DMS53 (cell line): Measurements from ENCODE around the gene FAM240A.

Experiments used
- DNase-seq: peaks from one replicate; lab custom pipeline; 2025; lab: John Stamatoyannopoulos, UW

Gene FAM240A

DNA sequence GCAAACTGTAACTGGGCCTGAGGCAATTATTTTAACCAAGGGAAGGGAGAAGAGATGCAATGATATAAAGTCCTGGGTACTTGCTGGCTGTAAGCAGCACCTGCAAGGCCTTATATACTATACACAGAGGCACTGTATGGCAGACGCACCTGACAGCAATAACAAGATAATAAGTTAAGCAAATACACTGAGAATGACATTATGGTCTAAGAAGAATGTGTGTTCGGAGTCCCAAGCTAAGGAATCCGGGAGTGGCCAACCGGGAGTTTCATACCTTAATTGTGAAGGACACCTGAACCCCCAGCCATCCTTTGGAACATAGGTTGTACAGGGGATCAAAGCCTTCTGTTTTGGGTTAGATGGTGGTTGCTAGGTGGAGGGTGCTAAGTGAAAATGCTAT lies 13.7 kb downstream of the FAM240A start:
- DNase-seq, result no peak

- no peak for DNase-seq
Observed at GRCh38 chr3:46627078-46627477, 14.8 kb downstream of the FAM240A start.

DNA sequence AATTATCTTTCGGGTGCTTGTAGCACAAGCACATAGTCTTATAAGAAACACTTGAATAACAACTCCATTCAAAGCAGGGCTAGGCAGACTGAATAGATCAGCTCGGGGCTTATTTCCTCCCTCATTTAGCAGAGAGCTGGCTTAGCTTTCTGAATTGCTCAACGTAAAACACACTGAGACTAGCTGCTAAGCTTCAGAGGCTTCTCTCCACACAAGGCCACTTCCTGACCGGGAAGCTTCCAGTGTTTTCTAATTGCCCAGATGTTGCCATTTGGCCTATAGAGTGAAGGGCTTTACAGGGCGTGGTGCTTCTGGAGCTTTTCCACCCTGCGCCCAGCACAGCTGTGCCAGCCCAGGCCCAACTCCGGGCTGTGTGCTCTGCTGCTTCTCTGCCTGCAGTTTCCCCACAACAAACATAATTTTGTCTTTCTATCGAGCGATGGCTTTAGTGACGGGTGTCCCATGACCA lies 16.6 kb downstream of the FAM240A start:
- no peak for DNase-seq

DNA sequence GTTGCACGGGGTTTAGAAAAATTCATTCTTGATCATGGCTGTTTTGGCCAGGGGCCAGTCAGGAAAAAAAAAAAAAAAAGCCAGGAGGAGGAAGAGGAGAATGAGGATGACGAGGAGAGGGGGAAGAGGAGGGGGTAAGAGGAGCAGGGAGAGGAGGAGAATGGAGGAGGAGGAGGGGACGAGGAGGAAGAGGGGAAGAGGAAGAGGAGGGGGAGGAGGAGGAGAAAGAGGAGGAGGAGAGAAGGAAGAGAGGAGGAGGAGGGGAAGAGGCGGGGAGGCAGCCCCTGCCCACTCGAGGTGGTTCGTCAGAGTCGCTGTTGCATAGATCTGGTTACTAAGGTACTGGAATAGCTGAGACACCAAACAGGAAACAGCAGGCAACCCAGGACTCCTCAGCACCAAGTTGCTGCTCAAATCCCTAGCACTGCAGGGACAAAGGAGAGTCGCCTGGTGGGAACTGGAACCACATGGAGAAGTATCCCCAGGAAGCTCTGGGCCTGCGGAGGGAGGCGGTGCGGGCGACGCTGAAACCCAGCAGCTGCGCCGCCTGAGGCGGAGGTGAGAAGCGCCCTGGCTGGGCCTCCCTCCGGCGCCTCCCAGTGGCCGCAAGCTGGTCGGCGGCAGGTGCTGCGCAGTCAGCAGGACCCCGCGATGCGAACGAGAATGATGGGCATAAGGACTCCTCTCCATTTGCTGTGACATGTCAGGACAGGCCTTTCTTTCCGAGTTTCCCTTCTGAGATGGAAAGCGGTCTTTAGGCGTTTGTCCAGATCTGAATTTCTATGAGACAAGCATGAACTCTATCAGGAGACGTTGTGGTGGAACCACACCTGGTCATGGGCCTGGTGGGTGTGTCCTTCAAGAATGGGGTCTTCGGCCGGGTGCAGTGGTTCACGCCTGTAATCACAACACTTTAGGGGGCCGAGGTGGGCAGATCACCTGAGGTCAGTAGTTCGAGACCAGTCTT lies 17.5 kb downstream of the FAM240A start:
- DNase-seq, result peak; percentile 84

DNA sequence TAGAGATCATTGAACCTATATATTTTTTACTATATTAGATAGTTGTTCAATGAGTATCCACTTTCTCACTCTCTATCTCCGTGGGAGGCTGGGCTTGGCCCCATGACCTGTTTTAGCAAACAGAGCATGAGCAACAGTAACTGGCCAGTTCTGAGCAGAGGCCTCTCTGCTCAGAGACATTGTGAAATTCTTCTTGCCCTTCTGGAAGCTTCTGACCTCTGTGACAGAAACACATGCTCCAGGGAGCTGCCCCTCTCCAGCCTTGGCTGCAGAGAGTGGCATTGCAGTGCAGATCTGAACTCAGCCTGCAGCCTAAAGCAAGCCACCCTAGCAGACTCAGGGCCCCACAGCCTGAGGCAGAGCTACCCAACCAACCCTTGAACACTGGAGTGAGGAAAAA lies 20.5 kb downstream of the FAM240A start:
- no peak for DNase-seq

GRCh38 chr3:46634856-46635255 lies 22.5 kb downstream of the FAM240A start:
- DNase-seq, result no peak

DNA sequence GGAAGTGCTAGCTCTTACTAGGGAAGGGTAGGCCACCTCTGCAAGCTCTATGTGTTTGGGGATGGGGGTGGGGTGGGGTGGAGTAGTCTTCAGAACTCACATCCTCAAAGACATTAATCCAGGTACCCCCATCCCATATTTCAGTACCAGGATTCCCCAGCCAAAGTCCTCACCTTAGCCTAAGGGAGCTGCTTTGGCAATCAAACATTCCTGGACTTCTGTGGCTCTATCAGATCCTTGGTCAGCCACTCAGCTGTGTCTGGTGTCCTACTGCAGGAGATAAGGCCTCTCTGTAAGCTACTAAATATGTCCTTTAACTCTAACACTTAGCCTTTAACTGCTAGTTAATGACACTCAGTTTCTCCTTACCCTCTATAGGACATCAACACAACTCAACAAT lies 26.9 kb downstream of the FAM240A start:
- no peak for DNase-seq

- DNase-seq, result no peak
Observed at GRCh38 chr3:46640927-46641326, 28.6 kb downstream of the FAM240A start.

- DNase-seq, result no peak
Observed at GRCh38 chr3:46642971-46643370, 30.6 kb downstream of the FAM240A start.

- DNase-seq, result no peak
Observed at GRCh38 chr3:46643701-46644100, 31.4 kb downstream of the FAM240A start.

GRCh38 chr3:46646700-46647099 lies 34.4 kb downstream of the FAM240A start:
- no peak for DNase-seq

GRCh38 chr3:46648096-46648495 lies 35.8 kb downstream of the FAM240A start:
- DNase-seq, result no peak

- DNase-seq, result no peak
Observed at GRCh38 chr3:46649436-46649835, 37.1 kb downstream of the FAM240A start.

DNA sequence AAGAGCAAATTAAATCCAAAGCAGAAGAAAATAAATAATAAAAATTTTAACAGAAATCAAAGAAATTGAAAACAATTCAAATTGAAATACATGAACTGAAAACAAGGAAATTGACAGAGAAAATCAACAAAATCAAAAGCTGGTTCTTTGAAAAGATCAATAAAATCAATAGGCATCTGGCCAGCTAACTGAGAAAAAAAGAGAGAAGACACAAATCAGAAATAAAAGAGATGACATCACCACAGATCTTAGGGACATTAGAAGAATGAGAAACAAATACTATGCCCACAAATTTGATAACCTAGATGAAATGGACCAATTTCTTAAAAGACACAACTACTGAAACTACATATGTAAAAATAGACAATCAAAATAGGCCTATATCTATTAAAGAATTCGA lies 38.8 kb downstream of the FAM240A start:
- DNase-seq, result no peak

DNA sequence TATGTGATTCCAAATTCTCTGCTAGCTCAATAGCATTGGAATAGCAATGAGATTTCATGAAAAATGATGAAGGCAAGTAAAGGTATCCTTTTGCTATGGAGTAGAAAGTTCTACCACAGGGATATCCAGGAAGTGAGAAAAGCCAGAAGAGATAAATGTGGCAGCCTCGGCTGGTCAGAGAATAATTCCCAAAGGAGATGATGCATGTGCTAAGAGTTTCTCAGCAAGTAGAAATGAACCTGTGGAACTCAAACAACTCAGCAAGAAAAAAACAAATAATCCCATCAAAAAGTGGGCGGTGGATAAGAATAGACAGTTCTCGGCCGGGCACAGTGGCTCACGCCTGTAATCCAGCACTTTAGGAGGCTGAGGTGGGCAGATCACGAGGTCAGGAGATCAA lies 42.9 kb downstream of the FAM240A start:
- DNase-seq, result no peak

GRCh38 chr3:46656778-46657556 lies 44.6 kb downstream of the FAM240A start:
- no peak for DNase-seq

- DNase-seq, result no peak
Observed at GRCh38 chr3:46659285-46659684, 47.0 kb downstream of the FAM240A start.

DNA sequence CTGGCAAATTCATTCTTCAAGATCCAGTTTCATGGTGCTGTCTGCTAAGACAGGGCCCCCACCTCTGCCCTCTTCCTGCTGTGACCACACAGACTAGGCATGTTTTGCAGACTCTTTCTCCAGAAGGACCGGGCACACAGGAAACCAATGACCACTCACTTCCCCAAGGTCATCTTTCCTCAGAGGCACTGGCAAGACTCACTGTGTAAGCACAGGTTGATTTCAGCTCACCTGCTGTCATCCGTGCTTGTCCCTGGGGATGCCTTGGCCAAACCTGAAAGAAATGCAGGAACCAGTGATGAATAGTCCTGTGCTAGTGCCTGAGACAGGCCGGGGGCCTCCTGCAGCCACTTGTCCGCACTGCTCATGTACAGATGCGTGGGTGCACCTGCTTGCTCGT lies 47.7 kb downstream of the FAM240A start:
- no peak for DNase-seq

DNA sequence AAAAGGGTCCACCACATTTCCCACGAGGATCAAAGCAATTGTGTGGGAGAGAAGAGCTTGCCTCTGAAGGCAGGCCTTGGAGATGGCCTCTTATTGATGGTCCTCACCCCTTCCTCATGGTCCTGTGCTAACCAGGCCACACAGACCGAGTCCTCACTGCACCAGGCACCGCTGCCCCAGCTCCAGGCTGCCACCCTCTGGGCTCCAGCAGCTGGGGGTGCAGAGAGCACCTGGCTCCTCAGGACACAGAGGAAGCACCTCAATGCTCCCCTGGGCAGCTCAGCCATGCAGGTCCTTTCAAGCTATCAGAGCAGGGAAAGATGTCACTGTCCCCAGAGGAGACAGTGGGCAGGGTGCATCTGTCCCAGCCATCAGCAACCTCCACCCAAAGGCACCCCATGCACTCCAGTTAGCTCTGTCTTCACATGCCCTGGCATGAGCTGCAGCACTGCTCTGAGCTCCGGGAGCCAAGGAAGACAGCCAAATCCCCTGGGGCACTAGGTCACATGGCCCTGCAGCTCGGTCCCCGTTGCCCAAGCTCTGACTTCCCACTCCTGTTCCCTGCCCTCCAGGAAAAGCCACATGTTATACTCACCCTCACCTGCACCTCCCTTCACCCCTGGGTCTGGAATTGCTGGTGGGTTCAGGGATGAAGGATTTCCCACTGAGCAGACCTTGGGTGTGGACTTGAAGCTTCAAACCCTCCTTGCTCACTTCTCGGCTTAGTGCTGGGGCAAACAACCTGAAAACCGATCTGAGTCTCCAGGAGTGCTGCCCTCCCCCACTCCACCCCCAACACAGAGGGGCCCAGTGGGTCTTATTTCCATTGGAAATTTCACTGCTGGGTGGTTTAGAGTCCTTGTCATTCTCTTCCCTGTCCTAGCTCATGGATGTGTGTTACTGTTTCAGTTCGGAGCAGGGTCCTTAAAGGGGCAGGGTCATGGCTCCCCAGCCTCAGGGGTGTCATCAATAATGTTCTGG lies 48.5 kb downstream of the FAM240A start:
- no peak for DNase-seq

DNA sequence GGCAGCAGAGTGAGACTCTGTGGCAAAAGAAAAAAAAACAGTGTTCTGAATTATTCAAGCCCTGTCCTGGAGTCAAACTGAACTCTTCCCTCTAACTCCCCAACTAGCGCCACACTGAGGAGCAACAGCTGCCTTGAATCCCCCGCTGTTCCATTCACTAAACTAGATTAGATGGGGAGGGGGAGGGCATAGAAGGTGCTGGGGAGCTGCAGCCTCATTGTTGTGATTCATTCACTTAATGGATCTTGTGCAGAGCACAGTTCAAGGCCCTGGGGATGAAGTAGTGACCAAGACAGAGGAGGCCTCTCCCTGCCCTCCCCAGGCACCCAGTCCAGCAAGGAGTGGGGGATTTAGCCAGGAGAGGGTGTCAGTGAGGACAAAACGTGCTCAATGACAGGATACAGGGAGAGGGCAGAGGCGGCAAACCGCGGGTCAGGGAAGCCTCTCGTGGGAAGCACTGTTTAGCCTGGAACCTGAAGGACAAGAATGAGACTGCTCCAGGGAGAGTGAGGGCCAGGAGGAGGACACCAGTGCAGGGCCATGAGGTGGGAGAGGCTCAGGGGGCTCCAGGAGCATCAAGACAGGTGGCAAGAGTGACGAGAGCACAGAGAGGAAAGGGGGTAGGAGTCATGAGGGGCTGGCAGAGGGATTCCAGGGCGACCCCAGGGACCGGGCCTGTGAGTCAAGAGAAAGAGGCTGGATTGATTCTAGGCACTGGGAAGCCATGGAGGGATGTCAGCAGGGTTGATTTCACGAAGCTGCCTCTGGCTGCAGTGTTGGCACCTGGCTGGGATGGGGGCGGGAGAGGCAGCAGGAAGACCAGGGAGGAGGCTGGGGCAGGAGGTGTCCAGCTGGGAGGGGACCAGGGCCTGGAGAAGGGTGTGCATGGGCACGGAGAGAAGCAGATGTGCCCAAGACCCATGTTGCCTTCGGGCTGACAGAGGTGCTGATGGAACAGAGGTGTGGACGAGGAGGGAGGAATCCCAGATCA lies 49.7 kb downstream of the FAM240A start:
- no peak for DNase-seq
